ENCODE data around the gene AGMO. TPM values are rescaled to one million over a fixed set of nuclear protein-coding genes. Genes with fewer than 3 reads are reported as not detected.

AGMO gene
- total and polyA plus RNA-seq, 2 experiments from 2014 or later: 0.42 to 0.55 TPM

GRCh38 chr7:15167912-15168311 lies 393.9 kb downstream of the AGMO start (continued):
- TF ChIP-seq REST (IDR thresholded peaks at IDR 0.05; ENCODE audit: unreplicated experiment): no peak
- TF ChIP-seq CREB1 (CRISPR knock-in tag; IDR thresholded peaks at IDR 0.05; ENCODE audit: low read depth): no peak
- no peak for TF ChIP-seq NANOG (IDR thresholded peaks at IDR 0.05; ENCODE audit: borderline replicate concordance)
- no peak for TF ChIP-seq CTCF (conservative IDR thresholded peaks at IDR 0.05; ENCODE audit: low read depth in 2 of 2)
- no peak for TF ChIP-seq ZNF331 (CRISPR knock-in tag; IDR thresholded peaks at IDR 0.05; ENCODE audit: low read depth)
- no peak for TF ChIP-seq STAT1 (IDR thresholded peaks at IDR 0.05; ENCODE audit: unreplicated experiment)
- no peak for TF ChIP-seq ZNF114 (CRISPR knock-in tag; IDR thresholded peaks at IDR 0.05)
- TF ChIP-seq JUNB (IDR thresholded peaks at IDR 0.05; ENCODE audit: unreplicated experiment): no peak
- no peak for TF ChIP-seq EZH2 (IDR thresholded peaks at IDR 0.05; ENCODE audit: low read depth, unreplicated experiment)

GRCh38 chr7:15166620-15167019 lies 395.2 kb downstream of the AGMO start:
- H3K36me3 ChIP-seq (ENCODE audit: insufficient read depth): no peaks in the 10 kb centered on the region
- Mint-ChIP-seq H3K4me3 (no peak overlapping the region), H3K27me3 (ENCODE audit: insufficient read depth, low read depth, poor library complexity) (no peaks in the 10 kb centered on the region), H3K36me3 (ENCODE audit: low read depth) (no peaks in the 10 kb centered on the region), H3K9me3 (no peaks in the 10 kb centered on the region), H3K27ac (no peak overlapping the region), H3K4me1 (peaks cover 4% of the 10 kb centered on the region; the same call in 1 of the 3 replicates)
- H4K20me1 ChIP-seq (replicated peaks; ENCODE audit: insufficient read depth): no peaks in the 10 kb centered on the region
- ATAC-seq: no peak
- no peak overlapping the region for H3K27ac ChIP-seq (ENCODE audit: low read depth)
- H3K79me2 ChIP-seq (replicated peaks; ENCODE audit: insufficient read depth): no peaks in the 10 kb centered on the region
- DNase-seq (ENCODE audit: low spot score): no peak
- no peak overlapping the region for H2AFZ ChIP-seq
- no peaks in the 10 kb centered on the region for H3K27me3 ChIP-seq (ENCODE audit: insufficient read depth)
- no peak overlapping the region for H3K4me3 ChIP-seq
- no peak overlapping the region for H3K4me2 ChIP-seq
- no peaks in the 10 kb centered on the region for H3K9me2 ChIP-seq (ENCODE audit: insufficient read depth)
- H3K4me1 ChIP-seq (ENCODE audit: insufficient read depth): no peaks in the 10 kb centered on the region
- no peaks in the 10 kb centered on the region for H3F3A ChIP-seq (replicated peaks; ENCODE audit: low read depth)
- TF ChIP-seq EZH2phosphoT487 (IDR thresholded peaks at IDR 0.05; ENCODE audit: unreplicated experiment) (no peak), CTCF (conservative IDR thresholded peaks at IDR 0.05; ENCODE audit: low read depth in 2 of 2) (no peak), ZNF462 (CRISPR knock-in tag; IDR thresholded peaks at IDR 0.05) (no peak), ZNF331 (CRISPR knock-in tag; IDR thresholded peaks at IDR 0.05; ENCODE audit: low read depth) (no peak), NANOG (IDR thresholded peaks at IDR 0.05; ENCODE audit: borderline replicate concordance) (no peak), ZNF114 (CRISPR knock-in tag; IDR thresholded peaks at IDR 0.05) (no peak)
